Measurements from ENCODE around the gene SC5D. TPM values are rescaled to one million over a fixed set of nuclear protein-coding genes. Genes with fewer than 3 reads are reported as not detected.

Gene SC5D
- total and polyA plus RNA-seq, 2 of the 4 experiments (the other 2 are of a cell fraction) = 21.3 to 21.7 TPM

DNA sequence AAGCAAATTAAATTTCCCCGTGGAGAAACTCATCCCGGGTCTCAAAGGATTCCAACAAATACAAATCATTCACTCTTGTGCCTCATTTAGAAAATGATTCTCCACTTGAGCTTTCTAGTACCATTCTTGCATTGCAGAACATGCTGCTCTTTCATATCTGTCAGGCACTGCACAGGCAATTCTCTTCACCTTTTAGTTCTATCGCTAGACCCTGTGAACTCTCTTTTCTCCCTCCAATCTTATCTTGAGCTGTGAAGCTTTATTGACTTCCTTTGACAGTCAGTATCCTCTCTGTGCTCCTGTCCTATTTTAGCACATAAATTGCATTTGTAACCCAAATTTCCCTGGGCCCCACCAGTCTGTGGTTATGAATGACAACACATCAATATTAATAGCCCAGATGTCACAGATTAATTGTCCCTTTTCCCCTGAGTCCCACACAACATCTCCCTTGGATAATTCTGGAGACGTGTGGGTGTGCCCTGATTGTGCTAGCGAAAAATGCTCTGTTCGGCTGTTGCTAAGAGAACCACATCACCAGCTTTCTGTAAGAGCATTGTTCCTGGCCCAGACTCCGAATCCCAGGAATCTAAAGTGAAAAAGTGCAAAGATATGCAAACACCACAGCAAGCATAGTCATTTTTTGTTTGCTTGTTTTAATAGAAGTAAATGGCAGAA lies 22.4 kb upstream of the SC5D start:
- POLR2A ChIA-PET (ENCODE audit: unreplicated experiment) = no interaction called here

More for the DNA sequence above, 22.4 kb upstream of the SC5D start:
- dilution Hi-C loops (cut with HindIII; ENCODE audit: low sequenced_read_pairs, unreplicated experiment) = no loop called here
- no peak overlapping the region for H2BK20ac ChIP-seq (ENCODE audit: low read depth, low read length)
- CTCF ChIA-PET = interaction anchor here (1.1 kb wide), 1 partner anchor 12 kb away, joined by 3 read pairs; no protein-coding TSS in a partner anchor
- no peak overlapping the region for H3K4me3 ChIP-seq (ENCODE audit: insufficient read depth, low read depth, low read length)
- intact Hi-C loops (cut with micrococcal nuclease) = no loop called here
- H4K8ac ChIP-seq (ENCODE audit: low read depth in 2 of 2, low read length in 2 of 2) = no peak overlapping the region
- H3K14ac ChIP-seq (replicated peaks; ENCODE audit: low read depth, low read length) = no peak overlapping the region
- ATAC-seq (ENCODE audit: low read depth) (no peak), DNase-seq (no peak)
- H3K4me2 ChIP-seq (ENCODE audit: low read depth, low read length) = no peak overlapping the region
- H3K9me1 ChIP-seq (ENCODE audit: insufficient read depth, low read length) = no peaks in the 10 kb centered on the region
- 0% methylated on average over 1 of the region's 7 CpGs; no CpG with 5 or more reads in 1 of the 2 experiments for WGBS, 2 experiments (ENCODE audit: extremely low coverage in 2 of 2, insufficient read length in 1 of 2)
- H3K27me3 ChIP-seq (ENCODE audit: control insufficient read depth, insufficient read depth, low read length) = peaks cover 30% of the 10 kb centered on the region
- no peak overlapping the region for H2BK120ac ChIP-seq (ENCODE audit: low read depth, low read length)
- H2AK9ac ChIP-seq (replicated peaks; ENCODE audit: low read depth, low read length, poor library complexity) = no peak overlapping the region
- H3K9me3 ChIP-seq (ENCODE audit: control insufficient read depth, insufficient read depth, low read length) = no peaks in the 10 kb centered on the region
- in situ Hi-C loops (cut with MboI; ENCODE audit: low sequenced_read_pairs) = no loop called here
- H4K5ac ChIP-seq (ENCODE audit: low read depth, low read length) = no peak overlapping the region
- H2AFZ ChIP-seq (replicated peaks; ENCODE audit: low read length, poor library complexity) = no peak overlapping the region
- no peak overlapping the region for H3K4ac ChIP-seq (ENCODE audit: low read depth, low read length)
- no peak overlapping the region for H2BK5ac ChIP-seq (ENCODE audit: low read depth, low read length, poor library complexity, severe bottlenecking)
- H3K23ac ChIP-seq (ENCODE audit: low read depth, low read length) = no peak overlapping the region
- no TSS peak for BruUV-seq (replicated peaks)
- no peak overlapping the region for H2BK15ac ChIP-seq (ENCODE audit: low read depth, low read length)
- no peak overlapping the region for H4K91ac ChIP-seq (ENCODE audit: insufficient read depth, low read depth, low read length)
- no peak for TF ChIP-seq FOS (IDR thresholded peaks at IDR 0.05; ENCODE audit: low read depth, low read length)
- no peak for TF ChIP-seq MAZ (IDR thresholded peaks at IDR 0.05; ENCODE audit: borderline replicate concordance, low read depth, low read length)
- TF ChIP-seq, protein P1, sequence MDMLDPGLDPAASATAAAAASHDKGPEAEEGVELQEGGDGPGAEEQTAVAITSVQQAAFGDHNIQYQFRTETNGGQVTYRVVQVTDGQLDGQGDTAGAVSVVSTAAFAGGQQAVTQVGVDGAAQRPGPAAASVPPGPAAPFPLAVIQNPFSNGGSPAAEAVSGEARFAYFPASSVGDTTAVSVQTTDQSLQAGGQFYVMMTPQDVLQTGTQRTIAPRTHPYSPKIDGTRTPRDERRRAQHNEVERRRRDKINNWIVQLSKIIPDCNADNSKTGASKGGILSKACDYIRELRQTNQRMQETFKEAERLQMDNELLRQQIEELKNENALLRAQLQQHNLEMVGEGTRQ (IDR thresholded peaks at IDR 0.05; ENCODE audit: low read depth, low read length) = no peak
- TF ChIP-seq, protein P2, sequence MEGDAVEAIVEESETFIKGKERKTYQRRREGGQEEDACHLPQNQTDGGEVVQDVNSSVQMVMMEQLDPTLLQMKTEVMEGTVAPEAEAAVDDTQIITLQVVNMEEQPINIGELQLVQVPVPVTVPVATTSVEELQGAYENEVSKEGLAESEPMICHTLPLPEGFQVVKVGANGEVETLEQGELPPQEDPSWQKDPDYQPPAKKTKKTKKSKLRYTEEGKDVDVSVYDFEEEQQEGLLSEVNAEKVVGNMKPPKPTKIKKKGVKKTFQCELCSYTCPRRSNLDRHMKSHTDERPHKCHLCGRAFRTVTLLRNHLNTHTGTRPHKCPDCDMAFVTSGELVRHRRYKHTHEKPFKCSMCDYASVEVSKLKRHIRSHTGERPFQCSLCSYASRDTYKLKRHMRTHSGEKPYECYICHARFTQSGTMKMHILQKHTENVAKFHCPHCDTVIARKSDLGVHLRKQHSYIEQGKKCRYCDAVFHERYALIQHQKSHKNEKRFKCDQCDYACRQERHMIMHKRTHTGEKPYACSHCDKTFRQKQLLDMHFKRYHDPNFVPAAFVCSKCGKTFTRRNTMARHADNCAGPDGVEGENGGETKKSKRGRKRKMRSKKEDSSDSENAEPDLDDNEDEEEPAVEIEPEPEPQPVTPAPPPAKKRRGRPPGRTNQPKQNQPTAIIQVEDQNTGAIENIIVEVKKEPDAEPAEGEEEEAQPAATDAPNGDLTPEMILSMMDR (conservative IDR thresholded peaks at IDR 0.05; ENCODE audit: low read depth, low read length) = no peak
- TF ChIP-seq NFE2L2 (IDR thresholded peaks at IDR 0.05; ENCODE audit: low read depth, low read length) = no peak
- no peak for TF ChIP-seq MXI1 (IDR thresholded peaks at IDR 0.05; ENCODE audit: borderline replicate concordance, low read depth, low read length)
- TF ChIP-seq BHLHE40 (IDR thresholded peaks at IDR 0.05; ENCODE audit: low read depth, low read length) = no peak
- no peak for TF ChIP-seq CHD1 (IDR thresholded peaks at IDR 0.05; ENCODE audit: low read depth, low read length)
- no peak overlapping the region for H3K18ac ChIP-seq (ENCODE audit: low read depth, low read length)
- H3K56ac ChIP-seq (ENCODE audit: extremely low read depth, insufficient read depth, low read length) = no peak overlapping the region
- H3K36me3 ChIP-seq (ENCODE audit: control insufficient read depth, insufficient read depth, low read length) = no peaks in the 10 kb centered on the region
- H3K27ac ChIP-seq (ENCODE audit: insufficient read depth, low read length) = no peak overlapping the region
- no peak overlapping the region for H3K9ac ChIP-seq (ENCODE audit: low read depth, low read length)
- no peak overlapping the region for H2AK5ac ChIP-seq (ENCODE audit: low read depth, low read length)
- no peaks in the 10 kb centered on the region for H3K4me1 ChIP-seq (ENCODE audit: control insufficient read depth, insufficient read depth, low read length)
- H4K20me1 ChIP-seq (ENCODE audit: insufficient read depth, low read length) = no peaks in the 10 kb centered on the region
- no peaks in the 10 kb centered on the region for H3K79me1 ChIP-seq (ENCODE audit: low read depth in 1 of 2, low read length in 2 of 2)
